HG03439 (cell line): ENCODE measurements around the gene GNB5.
"Not testable (repeated sequence)": the region's sequence is repeated elsewhere in the genome, so short reads cannot be mapped to it uniquely, and the experiment has no call there.

Source experiments
- ATAC-seq: cut with Tn5 transposase; IDR thresholded peaks from one replicate; pipeline ENCODE4 v1.9.1; 2021; ENCODE audit warnings: mild to moderate bottlenecking, moderate library complexity; ENCODE audit not compliant: unreplicated experiment

Gene GNB5

DNA sequence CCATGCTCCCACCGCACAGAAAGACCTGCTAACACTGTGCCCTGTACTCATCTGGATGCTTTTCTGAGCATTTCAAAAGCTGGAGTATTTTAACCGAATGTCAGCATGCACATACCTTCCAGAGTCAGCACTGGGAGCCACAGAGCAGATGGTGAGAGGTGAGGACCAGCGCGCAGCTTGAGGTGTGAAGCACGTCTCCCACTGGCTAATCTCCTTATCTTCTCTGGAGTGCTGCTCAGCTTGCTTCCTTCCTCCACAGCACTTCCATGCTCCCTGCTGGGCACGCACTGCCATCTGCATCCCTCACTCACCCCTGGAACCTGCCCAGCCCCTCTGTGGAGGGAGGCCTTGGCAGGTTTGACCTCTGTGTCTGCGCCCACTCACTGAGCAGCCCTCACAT is at the start of gene GNB5:
Gene GNB5, minus strand, starts transcription at position 186 of the 400 bp plus-strand sequence. CDS start 6,716 bp downstream, outside the sequence.
- ATAC-seq, result no peak

DNA sequence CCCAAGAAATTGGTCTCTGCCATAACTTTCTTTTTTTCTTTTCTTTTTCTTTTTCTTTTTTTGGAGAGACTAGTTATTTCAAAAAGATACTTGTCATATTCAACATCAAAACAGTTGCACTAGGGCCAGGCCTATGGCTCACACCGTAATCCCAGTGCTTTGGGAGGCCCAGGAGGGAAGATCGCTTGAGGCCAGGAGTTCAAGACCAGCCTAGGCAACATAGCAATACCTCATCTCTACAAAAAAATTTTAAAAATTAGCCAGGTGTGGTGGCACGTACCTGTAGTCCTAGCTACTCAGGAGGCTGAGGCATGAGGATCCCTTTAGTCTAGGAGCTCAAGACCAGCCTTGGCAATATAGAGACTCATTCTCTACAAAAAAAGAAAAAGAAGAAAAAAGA is 49.0 kb upstream of the GNB5 start:
- no peak for ATAC-seq

DNA sequence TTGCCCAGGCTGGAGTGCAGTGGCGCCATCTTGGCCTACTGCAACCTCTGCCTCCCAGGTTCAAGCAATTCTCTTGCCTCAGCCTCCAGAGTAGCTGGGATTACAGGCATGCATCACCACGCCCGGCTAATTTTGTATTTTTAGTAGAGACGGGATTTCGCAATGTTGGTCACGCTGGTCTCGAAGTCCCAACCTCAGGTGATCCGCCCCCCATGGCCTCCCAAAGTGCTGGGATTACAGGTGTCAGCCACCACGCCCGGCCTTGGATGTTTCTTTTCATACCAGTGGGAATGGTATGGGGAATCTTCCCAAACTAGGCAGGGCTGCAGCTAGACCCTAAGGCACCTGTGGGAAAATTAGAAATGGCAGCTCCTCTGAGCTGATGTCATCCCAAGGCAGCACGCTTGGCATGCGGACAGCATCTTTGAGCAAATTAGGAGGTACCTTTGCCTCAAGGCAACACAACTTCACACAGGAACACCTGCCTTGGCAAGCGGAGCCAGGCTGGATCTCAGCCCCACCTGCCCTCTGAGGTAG is 47.9 kb upstream of the GNB5 start:
- not testable (repeated sequence) for ATAC-seq

DNA sequence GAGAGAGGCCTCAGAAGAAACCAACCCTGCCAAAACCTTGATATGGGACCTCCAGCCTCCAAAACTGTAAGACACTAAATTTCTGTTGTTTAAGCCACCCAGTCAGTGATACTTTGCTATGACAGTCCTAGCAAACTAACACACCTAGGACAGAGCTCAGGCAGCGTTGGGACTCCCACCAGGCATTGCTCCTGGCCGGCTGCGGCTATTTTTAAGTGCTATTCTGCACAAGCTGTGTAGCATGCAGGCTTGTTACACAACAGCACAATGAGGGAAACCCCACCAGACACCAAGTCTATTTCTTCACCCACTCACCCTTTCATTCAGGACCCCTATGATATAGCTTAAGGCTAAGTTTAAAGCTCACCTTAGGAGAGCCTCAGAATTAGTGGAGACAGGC is 47.0 kb upstream of the GNB5 start:
- no peak for ATAC-seq

DNA sequence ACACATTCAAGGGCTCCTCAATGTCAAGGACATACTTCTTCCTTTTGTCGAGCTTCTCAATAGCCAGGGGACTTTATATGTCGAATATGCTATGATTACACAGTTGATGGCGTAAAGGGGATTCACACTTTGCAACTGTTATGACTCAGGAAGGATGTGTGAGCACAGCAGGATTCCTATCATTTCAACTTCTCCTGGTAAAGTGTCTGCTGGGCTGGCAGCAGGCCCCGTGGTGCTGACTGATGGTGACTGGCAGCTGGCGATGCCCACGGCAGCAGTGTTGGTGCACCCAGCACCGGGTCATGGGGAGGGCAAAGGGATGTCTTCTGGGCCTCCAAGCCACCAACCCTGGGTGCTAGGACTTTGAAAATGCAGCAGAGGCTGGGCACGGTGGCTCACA is 44.8 kb upstream of the GNB5 start:
- ATAC-seq, result no peak

DNA sequence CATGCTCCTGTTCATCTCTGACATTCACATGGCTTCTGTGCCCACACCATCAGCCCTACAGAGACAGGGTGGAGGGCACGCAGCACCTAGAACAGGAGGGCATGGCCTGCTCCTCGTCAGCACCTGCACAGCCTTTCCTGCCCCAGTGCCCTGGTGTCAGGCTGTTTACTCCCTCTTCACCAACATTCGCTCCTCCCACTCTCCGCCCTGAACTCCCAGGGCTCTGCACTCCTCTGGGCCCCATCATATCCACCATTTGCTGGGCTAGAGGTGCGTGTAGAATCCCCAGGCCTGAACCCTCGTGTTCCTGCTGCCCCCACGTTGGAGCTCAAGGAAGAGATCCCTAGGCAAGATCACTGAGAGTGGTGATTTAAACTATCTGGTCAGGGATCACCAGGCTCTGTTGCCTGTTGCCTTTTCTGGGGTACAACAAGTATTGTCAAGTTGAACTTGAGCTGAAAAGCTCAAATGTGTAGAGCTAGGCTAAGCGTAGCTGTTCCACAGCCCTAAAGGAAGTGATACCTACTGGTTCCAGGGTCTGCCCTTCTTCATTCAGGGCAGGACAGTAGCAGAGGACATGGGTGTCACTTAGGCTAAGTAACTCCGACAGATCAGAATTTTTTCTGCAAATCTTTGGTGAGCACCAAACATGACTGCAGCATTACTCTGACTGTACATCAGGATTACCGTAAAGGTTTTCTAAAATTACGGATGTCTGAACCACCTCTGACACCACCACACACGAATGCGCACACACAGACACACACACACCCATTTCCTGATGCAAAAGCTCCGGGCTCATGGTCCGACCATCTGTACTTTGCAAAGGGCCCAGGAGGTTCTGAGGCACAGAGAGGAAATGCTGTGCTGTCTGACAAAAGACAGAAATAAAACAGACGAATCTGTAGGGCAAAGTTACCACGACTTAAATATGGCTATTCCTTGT is 43.7 kb upstream of the GNB5 start:
- peak; percentile 40 for ATAC-seq

DNA sequence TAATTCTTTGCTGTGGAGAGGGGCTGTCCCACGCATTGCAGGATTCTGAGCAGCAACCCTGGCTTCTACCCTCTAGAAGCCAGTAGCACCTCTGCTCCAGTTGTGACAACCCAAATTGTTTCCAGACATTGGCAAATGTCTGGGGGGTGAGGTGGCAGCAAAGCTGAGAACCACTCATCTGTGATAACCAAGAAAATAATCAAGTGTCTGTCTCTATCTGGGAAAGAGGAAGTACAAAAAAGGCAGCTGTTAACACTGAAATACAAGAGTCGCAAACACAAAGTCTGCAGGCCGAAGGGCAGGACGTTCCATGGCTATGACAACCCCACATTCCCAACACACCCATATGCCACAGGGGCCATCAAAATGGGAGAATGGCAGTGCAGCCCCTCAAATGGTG is 42.2 kb upstream of the GNB5 start:
- no peak for ATAC-seq

DNA sequence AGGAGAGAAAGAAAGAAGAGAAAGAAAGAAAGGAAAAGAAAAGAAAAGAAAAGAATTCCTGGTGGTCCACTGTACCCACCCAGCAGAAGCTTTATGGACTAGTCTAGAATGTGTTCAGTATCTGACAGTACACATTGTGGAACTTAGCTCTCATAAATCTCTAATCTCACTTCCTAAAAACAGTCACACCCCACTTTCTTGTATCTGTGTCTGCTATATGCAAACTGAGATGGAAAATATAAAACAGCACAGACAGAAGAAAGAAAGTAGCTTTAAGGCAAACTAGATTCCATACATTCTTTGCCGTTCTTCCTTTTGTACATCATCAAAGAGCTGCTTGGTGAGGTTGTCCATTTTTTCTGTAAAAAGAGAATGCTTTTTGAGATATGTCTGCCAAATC is 41.1 kb upstream of the GNB5 start:
- peak; percentile 63 for ATAC-seq

DNA sequence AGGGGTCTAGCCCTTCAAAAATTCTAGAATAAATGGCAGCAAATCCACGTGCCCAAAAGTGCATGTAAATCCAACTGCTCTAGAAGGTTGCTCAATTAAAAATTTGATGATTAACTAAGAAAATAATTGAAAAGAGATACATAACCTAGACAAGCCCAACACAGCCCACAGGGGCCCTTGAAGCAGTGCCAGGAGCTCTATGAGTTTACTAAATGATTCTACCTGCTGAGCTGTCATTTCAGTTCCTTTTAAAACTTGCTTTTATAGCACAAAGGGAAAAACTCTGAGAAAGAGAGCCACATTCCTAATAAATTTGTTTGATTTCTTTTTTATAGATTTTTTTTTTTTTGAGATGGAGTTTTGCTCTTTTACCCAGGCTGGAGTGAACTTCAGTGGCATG is 38.9 kb upstream of the GNB5 start:
- ATAC-seq, result no peak

DNA sequence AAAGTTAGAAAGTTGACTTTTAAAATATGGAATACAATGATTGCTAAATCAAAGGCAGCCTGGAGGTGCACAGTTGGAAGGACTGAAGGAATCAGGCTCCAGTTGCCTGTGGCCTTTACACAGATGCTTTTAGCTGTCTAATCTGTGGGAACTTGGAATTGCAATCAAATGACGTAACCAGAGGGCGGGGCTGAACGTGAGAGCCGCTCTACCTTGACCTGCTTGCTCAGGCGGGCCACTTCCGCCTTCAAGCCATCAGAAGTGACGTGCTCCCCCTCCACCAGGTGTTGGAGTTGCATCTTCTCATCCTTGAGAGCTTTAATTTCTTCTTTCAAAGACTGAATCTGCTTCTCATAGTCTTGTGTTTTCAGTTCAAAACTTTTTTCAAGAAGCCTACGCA is 37.7 kb upstream of the GNB5 start:
- no peak for ATAC-seq

DNA sequence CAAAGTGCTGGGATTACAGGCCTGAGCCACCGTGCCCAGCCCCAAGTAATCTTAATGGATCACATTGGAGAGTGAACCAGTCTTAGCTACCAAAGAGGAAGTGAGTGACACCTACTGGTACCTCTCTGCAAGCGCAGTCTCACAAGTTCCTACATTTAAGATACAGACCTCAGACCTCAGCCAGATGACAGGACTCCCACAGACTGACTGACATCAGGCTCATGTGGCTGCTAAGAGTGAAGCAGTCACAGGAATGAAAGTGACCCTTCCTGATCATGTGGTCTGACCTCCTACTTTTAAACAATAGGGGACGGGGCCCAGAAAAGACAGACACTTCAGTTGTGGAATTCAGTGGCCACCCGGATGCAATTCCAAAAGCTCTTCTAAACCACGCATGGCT is 36.3 kb upstream of the GNB5 start:
- peak; percentile 72 for ATAC-seq

DNA sequence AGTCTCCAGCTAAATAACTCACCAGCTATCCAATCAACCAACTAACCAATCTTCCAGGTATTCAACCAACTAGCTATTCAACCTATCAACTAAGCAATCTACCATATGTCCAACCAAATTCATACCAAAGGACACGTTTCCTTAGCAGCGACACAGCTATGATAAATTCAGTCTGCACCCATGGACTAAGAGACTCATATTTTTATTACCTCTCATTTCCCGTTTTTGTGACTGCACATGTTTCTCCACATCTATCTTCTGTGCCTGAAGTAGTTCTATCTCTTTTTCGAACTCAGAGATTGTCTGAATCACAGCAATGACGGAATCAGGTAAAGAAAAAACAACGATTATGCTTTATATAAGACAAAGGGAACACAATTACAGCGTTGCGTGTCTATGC is 34.0 kb upstream of the GNB5 start:
- no peak for ATAC-seq

DNA sequence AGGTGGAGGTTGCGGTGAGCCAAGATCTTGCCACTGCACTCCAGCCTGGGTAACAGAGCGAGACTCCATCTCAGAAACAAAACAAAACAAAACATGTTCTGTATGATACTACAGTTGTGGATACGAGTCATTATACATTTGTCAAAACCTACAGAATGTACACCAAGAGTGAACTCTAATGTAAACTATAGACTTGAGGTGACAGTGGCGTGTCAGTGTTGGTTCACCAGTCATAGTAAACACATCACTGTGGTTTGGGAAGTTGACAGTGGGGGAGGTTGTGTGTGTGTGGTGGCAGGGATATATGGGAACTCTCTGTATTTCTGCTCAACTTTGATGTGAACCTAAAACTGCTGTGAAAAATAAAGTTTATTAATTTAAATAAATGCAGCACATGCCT is 33.0 kb upstream of the GNB5 start:
- no peak for ATAC-seq

DNA sequence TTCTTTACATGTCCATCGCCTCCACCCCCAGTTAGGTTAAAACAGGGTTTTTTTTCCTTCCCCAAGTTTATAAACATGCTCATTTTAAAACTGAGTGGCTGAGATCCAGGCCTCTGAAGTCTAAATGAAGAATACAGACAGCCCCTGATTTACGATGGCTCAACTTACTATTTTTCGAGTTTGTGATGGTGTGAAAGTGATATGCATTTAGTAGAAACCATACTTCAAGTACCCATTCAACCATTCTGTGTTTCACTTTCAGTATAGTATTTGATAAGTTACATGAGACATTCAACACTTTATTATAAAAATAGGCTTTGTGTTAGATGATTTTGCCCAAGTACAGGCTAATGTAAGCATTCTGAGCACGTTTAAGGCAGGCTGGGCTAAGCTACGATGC is 30.5 kb upstream of the GNB5 start:
- peak; percentile 60 for ATAC-seq

DNA sequence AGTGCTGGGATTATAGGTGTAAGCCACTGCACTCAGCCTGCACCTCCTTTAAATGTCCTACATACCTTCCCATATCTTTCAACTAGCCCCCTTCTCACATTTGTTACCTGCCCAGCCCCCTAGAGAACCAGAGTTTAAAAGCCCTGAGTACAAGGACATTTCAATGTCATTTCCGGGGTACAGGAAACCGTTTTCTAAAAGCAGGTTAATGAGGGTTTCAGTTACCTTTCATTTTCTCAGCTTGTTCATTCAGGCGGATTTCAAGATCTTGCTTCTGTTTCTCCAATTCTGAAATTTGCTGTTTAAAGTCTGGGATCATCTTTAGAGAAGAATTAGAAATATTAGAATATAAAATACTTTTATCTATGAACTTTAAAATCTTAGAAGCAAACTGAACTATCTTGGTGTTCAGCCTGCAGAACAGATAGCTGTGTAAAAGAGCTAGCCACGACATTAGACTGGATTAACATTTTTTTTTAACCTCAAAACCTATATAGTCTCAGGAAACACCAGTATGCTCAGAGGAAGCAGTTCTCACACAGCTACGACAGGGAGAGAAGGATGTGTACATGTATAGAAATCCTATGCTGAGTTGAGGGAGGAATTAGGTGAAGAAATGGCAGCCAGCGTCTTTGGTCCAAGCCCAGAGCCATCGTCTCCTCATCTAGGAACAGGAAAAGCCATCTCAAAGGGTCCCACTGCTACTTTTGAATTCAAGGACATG is 29.9 kb upstream of the GNB5 start:
- no peak for ATAC-seq

DNA sequence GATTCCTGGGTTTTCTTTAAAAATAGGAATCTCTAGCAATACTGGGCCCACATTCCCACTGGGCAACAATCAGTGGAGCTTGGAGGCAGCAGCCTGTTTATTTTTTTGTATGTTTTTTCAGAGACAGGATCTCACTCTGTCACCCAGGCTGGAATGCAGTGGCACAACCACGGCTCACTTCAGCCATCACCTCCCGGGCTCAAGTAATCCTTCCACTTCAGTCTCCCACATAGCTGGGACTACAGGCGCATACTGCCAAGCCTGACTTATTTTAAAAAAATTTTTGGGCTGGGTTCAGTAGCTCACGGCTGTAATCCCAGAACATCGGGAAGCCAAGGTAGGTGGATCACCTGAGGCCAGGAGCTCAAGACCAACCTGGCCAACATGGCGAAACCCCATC is 29.1 kb upstream of the GNB5 start:
- no peak for ATAC-seq

DNA sequence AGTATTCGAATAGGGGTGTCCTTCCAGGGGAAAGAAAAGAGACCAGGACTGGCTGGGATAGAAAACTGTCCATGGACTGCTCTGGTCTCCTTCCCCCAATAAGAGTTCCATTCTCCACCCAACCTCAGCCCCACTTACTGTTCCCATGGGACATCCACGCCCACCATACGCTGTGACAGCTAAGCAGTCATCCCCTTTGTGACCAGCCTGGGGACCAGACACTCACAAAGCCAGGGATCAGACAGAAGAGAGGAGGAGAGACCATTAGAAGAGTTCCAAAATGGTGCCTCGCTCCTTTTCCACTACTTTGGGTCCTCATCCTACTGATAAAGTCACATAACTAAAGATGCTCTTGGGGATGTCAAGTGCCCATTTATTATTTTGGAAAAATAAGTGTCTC is 27.6 kb upstream of the GNB5 start:
- ATAC-seq, result no peak

DNA sequence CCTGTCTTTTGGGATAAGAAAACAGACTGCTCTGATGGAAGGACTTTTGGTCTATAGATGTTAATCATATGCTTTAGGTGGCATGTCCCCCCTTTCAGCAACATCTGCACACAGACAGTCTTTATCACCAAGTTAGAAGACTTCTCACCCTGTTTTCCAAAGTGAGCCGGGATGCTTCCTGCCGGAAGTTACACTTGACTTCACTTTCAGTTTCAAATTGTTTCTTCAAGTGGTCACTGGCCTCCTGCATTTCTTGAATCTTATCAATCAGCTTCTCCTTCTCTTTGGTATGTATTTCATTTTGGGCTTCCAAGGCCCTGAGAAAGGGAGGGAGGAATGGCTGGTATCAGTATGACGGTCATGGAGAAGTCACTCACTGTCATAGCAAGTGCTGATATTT is 27.2 kb upstream of the GNB5 start:
- ATAC-seq, result no peak

DNA sequence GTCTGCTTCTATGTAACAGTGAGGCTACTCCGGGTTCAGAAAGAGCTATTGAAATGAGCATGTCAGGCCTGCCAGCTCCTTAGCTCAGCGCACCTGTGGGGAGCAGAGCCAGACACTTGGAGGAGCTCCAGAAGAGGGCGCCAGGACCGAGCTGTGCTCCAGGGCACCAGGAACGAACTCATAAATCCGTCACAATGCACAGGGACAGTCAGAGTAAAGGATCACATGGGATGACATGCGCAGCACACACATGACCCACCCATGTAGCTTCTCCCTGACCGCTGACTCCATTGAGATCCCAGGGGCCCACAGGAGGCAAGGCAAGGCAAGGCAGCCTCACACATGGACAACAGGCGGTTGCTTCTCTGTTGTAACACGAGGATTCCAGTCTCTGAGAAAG is 26.0 kb upstream of the GNB5 start:
- ATAC-seq, result no peak

DNA sequence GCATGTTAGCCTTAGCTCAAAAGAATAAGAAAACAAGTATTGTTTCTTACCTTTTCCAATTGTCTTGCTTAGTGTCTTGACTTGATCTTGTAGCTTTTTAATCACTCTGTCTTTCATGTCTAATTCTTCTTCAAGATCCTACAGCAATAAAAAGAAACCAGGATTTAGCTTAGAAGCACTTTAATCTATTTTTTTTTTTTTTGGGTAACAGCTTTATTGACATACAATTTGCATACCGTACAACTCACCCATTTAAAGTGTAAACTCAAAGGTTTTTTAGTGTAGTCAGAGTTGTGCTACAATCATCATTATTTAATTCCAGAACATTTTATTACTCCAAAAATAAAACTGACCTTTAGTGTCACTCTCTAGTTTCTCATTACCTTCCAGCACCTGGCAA is 23.4 kb upstream of the GNB5 start:
- ATAC-seq, result no peak

DNA sequence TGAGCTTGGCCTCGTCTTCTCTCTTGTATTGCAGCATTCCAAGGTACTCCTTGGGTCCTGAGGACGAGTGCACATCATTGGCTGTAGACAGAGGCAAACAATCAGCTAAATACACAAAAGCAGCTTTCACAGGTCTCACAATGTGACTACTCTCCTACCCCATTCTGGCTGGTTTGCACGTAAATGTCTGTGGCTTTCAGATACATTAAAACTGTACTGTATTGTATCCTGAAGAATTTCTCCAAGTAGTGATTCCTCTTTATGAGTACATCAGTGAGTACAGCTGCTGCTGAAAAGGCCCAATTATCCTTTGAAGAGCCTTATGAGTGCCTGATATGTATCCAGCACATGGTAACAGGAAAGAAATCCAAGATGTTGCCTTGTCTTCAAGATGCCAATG is 22.0 kb upstream of the GNB5 start:
- ATAC-seq, result no peak
